Mononuclear cell (primary cell): ENCODE results near the gene UGGT2. TPM values are rescaled to one million over a fixed set of nuclear protein-coding genes. Genes with fewer than 3 reads are reported as not detected.
"Not testable (repeated sequence)": the region's sequence is repeated elsewhere in the genome, so short reads cannot be mapped to it uniquely, and the experiment has no call there.

Experiments
- H3K27me3 ChIP-seq: 2 replicates; pipeline ENCODE4 v1.6.0; 2011; ENCODE audit warnings: low read length, control low read depth; ENCODE audit not compliant: insufficient read depth
- H3K4me1 ChIP-seq: 2 replicates; pipeline ENCODE4 v1.5.1; 2011; ENCODE audit warnings: mild to moderate bottlenecking, low read length, control low read depth; ENCODE audit not compliant: insufficient read depth
- H3K4me3 ChIP-seq: 2 replicates; pipeline ENCODE4 v1.5.1; 2011; ENCODE audit warnings: mild to moderate bottlenecking, low read length, moderate library complexity
- H3K9me3 ChIP-seq: 2 replicates; pipeline ENCODE4 v1.5.1; 2011; ENCODE audit warnings: low read depth, mild to moderate bottlenecking, control low read depth, low read length
- total RNA-seq: library from RNA; depleted of rRNA; stranded (reverse); fragments of >200 nt; gene quantifications from one replicate; pipeline ENCODE4 v1.2.3, GENCODE V29; 2012

Gene UGGT2
- total RNA-seq, 1 donor: 4.3 TPM

- H3K4me3 ChIP-seq, H3K9me3 ChIP-seq, H3K27me3 ChIP-seq, H3K4me1 ChIP-seq: not testable (repeated sequence)
These were observed 207.5 kb downstream of the UGGT2 start for GRCh38 chr13:95845656-95846055.

DNA sequence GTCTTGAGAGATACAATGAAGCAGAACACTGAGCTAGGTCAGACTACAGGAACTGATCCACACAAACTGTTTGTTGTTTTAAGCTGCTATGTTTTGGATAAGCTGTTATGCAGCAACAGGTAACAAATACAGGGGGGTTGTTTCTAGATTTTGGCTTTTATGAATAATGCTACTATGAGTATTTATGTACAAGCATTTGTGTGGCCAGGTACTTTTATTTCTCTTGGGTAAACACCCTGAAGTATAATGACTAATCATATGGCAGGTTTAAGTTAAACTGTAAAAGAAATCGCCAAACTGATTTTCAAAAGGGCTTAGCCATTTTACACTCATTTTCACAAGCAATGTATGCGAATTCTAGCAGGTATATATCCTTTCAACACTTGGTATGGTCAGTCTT is 210.3 kb downstream of the UGGT2 start:
- Histone ChIP-seq H3K4me1 (no peaks in the 10 kb centered on the region), H3K27me3 (no peaks in the 10 kb centered on the region), H3K4me3 (no peak overlapping the region), H3K9me3 (no peaks in the 10 kb centered on the region)

DNA sequence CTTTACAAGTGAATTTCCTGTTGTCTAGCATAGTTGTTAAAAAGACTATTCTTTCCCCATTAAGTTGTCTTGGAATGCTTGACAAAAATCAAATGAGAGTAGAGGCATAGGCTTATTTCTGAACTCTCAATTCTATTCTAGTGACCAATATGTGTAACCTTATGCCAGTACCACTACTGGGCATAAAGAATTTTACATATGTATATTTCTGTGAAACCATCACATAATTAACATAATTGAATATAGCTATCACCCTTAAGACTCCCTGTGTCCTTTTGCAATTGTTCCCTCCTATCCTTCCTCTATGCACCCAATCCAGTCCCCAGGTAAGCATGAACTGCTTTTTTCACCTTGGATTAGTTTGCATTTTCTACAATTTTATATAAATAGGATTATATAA is 211.3 kb downstream of the UGGT2 start:
- no peak overlapping the region for H3K4me3 ChIP-seq
- no peaks in the 10 kb centered on the region for H3K4me1 ChIP-seq
- H3K27me3 ChIP-seq: no peaks in the 10 kb centered on the region
- H3K9me3 ChIP-seq: no peaks in the 10 kb centered on the region

DNA sequence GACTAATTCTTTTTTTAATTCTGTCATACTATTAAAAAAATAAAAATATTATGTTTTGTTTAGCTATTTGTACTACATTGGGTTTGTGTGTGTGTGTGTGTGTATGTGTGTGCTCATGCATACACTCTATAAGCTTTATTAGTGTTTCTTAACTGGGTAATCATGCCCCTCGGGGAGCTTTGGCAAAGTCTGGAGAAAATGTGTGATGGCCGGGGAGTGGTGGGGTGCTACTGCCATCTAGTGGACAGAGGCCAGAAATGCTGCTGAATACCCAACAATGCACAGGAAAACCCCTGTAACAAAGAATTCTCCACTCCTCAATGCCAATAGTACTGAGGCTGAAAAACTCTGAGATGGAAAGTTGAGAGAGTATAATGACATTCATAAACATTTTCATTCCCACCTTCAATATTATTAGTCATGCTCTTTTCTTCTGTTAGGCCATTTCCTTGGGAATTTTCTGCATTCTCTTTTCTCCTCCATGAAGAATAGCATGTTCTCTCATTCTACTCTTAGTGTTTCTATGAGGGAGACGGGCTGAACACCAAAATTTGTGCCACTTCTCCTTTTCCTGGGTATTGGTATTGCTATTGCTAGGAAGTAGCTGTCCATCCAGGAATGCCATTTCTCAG is 219.0 kb downstream of the UGGT2 start:
- H3K4me3 ChIP-seq: no peak overlapping the region
- H3K27me3 ChIP-seq: no peaks in the 10 kb centered on the region
- no peaks in the 10 kb centered on the region for H3K9me3 ChIP-seq
- no peaks in the 10 kb centered on the region for H3K4me1 ChIP-seq

- no peak overlapping the region for H3K4me3 ChIP-seq
- H3K27me3 ChIP-seq: no peaks in the 10 kb centered on the region
- no peaks in the 10 kb centered on the region for H3K9me3 ChIP-seq
- no peaks in the 10 kb centered on the region for H3K4me1 ChIP-seq
These were observed 219.5 kb downstream of the UGGT2 start for GRCh38 chr13:95833719-95834118.

DNA sequence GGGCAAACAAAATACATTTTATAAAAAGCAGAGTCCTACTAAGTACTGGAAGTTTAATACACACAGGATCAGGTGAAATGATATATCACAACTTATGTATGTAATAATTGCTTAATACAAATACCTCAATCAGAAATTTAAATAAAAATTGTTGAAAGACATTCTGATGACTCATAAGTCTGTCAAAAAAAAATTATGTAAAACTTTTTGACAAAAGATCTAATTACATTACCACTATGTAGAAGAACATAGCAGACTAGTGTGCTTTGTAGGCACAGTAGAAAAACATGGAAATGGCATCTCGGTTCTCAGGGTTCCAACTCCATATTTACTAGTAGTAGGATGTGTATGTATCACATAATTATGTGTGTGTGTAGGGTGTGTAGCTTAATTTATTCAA is 220.1 kb downstream of the UGGT2 start:
- H3K9me3 ChIP-seq: no peaks in the 10 kb centered on the region
- no peaks in the 10 kb centered on the region for H3K4me1 ChIP-seq
- H3K4me3 ChIP-seq: no peak overlapping the region
- no peaks in the 10 kb centered on the region for H3K27me3 ChIP-seq

- no peak overlapping the region for H3K4me3 ChIP-seq
- no peaks in the 10 kb centered on the region for H3K9me3 ChIP-seq
- no peaks in the 10 kb centered on the region for H3K4me1 ChIP-seq
- peaks cover 4% of the 10 kb centered on the region for H3K27me3 ChIP-seq
These were observed 230.9 kb downstream of the UGGT2 start for GRCh38 chr13:95822303-95822702.

- Histone ChIP-seq H3K4me1 (no peaks in the 10 kb centered on the region), H3K4me3 (no peak overlapping the region), H3K27me3 (no peaks in the 10 kb centered on the region), H3K9me3 (no peaks in the 10 kb centered on the region)
These were observed 238.7 kb downstream of the UGGT2 start for GRCh38 chr13:95814495-95814894.

- Histone ChIP-seq H3K9me3 (no peaks in the 10 kb centered on the region), H3K4me3 (no peak overlapping the region), H3K27me3 (no peaks in the 10 kb centered on the region), H3K4me1 (no peaks in the 10 kb centered on the region)
These were observed 240.1 kb downstream of the UGGT2 start for GRCh38 chr13:95813139-95813538.

- Histone ChIP-seq H3K4me3 (no peak overlapping the region), H3K9me3 (no peaks in the 10 kb centered on the region), H3K4me1 (no peaks in the 10 kb centered on the region), H3K27me3 (no peaks in the 10 kb centered on the region)
These were observed 243.8 kb downstream of the UGGT2 start for GRCh38 chr13:95809429-95809828.

DNA sequence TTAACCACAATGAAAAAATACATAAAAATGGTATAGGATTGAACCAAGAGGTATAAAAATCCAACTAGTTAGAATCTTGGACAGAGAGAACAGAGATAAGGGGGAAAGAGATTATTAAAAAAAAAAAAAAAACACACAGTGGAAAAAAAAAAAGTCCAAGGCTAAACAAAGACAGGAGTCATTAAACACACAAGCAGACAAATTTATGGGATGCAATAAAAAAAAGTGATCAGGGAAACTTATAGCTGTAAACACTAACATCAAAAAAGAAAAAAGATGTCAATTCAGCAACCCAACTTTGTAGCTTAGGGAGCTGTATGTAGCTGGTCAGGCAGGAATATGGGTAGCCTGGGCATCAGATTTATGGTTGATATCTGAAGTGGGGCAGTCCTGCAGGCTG is 247.3 kb downstream of the UGGT2 start:
- H3K9me3 ChIP-seq: peaks cover 4% of the 10 kb centered on the region
- H3K27me3 ChIP-seq: no peaks in the 10 kb centered on the region
- no peaks in the 10 kb centered on the region for H3K4me1 ChIP-seq
- no peak overlapping the region for H3K4me3 ChIP-seq

DNA sequence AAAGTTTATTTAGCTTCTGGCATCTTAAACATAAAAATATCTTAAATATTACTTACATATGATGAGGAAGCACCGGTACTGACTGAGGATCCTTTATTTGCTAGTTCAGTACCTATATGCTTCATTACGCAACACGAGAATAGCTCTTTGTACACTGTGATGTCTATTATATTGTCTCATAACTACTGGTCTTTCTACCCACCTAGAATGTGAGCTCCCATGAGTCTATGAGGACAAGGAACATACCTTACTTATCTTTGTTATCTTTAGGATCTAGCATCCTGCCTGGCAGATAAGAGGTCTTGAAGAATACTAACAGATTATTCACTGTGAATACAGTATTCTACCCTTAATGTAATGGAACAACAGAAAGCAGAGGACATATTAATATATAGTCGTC is 251.4 kb downstream of the UGGT2 start:
- no peaks in the 10 kb centered on the region for H3K4me1 ChIP-seq
- H3K27me3 ChIP-seq: no peaks in the 10 kb centered on the region
- H3K9me3 ChIP-seq: peaks cover 4% of the 10 kb centered on the region
- no peak overlapping the region for H3K4me3 ChIP-seq

DNA sequence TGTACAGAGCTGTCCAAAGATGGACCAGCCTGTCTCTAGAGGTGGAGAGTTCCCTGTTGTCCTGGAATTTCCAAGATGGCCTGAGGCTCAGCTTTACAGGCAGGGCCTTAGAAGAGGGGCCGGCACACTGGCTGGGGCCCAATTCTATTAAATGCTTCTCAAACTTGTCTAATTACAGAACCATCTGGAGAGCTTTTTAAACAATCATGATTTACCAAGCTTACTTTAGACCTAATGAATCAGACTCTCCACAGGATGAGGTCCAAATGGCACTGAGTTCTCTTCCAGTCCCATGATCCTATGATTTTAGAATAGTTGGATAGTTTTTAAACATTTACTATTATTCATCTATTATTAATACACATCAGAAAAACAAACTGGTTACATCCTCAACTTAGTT is 252.8 kb downstream of the UGGT2 start:
- no peaks in the 10 kb centered on the region for H3K4me1 ChIP-seq

DNA sequence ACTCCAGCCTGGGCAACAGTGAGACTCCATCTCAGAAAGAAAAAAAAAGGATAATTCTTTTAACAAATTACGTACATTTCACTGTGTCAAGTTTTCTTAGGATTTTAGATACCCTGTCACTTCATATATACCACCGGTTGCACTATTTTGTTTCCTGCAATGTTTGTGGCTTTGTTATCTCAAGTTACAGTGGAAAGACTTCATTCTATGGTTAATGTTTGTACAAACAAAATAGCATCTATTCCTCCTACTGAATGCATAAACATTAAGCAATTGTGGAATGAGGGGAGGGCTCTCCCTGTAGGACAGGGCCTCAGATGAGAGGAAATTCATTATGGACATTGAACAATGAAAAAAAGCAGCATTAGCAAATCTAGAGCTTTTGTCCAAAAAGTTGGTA is 256.2 kb downstream of the UGGT2 start:
- no peaks in the 10 kb centered on the region for H3K9me3 ChIP-seq
- H3K27me3 ChIP-seq: no peaks in the 10 kb centered on the region
- H3K4me3 ChIP-seq: no peak overlapping the region
- no peaks in the 10 kb centered on the region for H3K4me1 ChIP-seq

More for the DNA sequence above, 252.8 kb downstream of the UGGT2 start:
- H3K27me3 ChIP-seq: no peaks in the 10 kb centered on the region
- H3K4me3 ChIP-seq: no peak overlapping the region
- H3K9me3 ChIP-seq: peaks cover 4% of the 10 kb centered on the region

DNA sequence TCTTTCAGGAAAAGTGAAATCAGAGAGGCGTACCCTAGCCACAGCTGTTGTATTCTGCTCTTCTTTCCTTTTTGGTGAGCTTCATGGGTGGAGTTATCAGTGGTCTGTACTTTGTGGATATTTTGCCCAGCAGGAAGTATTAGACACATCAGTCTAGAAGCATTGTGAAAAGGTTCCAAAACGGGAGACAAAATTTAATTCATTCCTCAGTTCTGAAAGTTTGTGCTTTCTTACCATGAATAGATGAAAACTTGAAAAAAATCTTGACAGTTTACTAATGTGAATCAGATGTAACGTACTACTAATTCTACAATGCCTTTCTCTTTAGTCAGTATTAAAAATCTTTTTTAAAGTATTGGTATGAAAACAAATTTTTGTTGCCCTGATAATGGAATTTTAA is 259.4 kb downstream of the UGGT2 start:
- Histone ChIP-seq H3K4me3 (no peak overlapping the region), H3K9me3 (no peaks in the 10 kb centered on the region), H3K4me1 (no peaks in the 10 kb centered on the region), H3K27me3 (no peaks in the 10 kb centered on the region)

GRCh38 chr13:95793018-95793555 is 260.1 kb downstream of the UGGT2 start:
- Histone ChIP-seq H3K4me1 (no peaks in the 10 kb centered on the region), H3K27me3 (no peaks in the 10 kb centered on the region), H3K4me3 (no peak overlapping the region), H3K9me3 (no peaks in the 10 kb centered on the region)
